Nephron (organoid): ENCODE data around the gene UNC13A.

Experiments used
- H3K27ac Mint-ChIP-seq, 3 experiments: 2 replicates each; pipeline ENCODE4 v1.8.0; 2020; ENCODE audit warnings: mixed read lengths in 3 of 3, mild to moderate bottlenecking in 2 of 3, moderate library complexity in 1 of 3
- H3K27me3 Mint-ChIP-seq: 2 replicates; pipeline ENCODE4 v1.8.0; 2021; ENCODE audit warnings: low read depth, mild to moderate bottlenecking, moderate library complexity, mixed read lengths
- H3K36me3 Mint-ChIP-seq: 2 replicates; pipeline ENCODE4 v1.8.0; 2020; ENCODE audit warnings: low read depth, mixed read lengths
- H3K4me1 Mint-ChIP-seq: 2 replicates; pipeline ENCODE4 v1.8.0; 2020; ENCODE audit warnings: mixed read lengths
- H3K4me3 Mint-ChIP-seq, 3 experiments: 2 replicates each; pipeline ENCODE4 v1.8.0; 2020; ENCODE audit warnings: mild to moderate bottlenecking in 3 of 3, mixed read lengths in 3 of 3, moderate library complexity in 2 of 3
- H3K9me3 Mint-ChIP-seq: 2 replicates; pipeline ENCODE4 v1.8.0; 2020; ENCODE audit warnings: mixed read lengths
- CTCF ChIP-seq, 3 experiments: fragments of 200-600 bp; sonication (generic); IDR thresholded peaks; one replicate each; pipeline ENCODE4 v1.5.0; 2021; ENCODE audit warnings: antibody characterized with exemption in 3 of 3; ENCODE audit not compliant: unreplicated experiment in 3 of 3

UNC13A gene

DNA sequence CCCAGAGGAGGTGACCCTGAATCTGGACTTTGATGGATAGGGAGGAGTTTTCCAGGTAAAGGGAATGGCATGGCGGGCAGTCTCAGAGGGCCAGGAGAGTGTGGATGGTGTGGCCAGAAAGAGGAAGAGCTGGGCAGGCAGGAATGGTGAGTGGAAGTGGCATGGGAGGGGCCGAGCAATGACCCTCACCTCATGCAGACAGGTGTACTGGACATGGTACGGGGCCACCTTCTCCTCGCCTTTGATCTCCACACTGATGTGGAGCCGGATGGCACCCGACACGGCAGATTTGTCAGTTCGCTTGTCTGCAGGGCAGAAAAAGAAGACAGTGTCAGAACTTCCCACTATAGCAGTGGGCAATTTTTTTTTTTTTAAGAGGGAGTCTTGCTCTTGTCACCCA, 45.5 kb downstream of the UNC13A start:
- no peaks in the 10 kb centered on the region for H3K36me3 Mint-ChIP-seq
- no peaks in the 10 kb centered on the region for H3K4me1 Mint-ChIP-seq
- no peaks in the 10 kb centered on the region for H3K9me3 Mint-ChIP-seq
- H3K27ac Mint-ChIP-seq: no peak overlapping the region
- H3K27me3 Mint-ChIP-seq: peaks cover 29% of the 10 kb centered on the region
- no peak for TF ChIP-seq CTCF (IDR thresholded peaks at IDR 0.05; ENCODE audit: unreplicated experiment in 3 of 3)
- H3K4me3 Mint-ChIP-seq: no peak overlapping the region

DNA sequence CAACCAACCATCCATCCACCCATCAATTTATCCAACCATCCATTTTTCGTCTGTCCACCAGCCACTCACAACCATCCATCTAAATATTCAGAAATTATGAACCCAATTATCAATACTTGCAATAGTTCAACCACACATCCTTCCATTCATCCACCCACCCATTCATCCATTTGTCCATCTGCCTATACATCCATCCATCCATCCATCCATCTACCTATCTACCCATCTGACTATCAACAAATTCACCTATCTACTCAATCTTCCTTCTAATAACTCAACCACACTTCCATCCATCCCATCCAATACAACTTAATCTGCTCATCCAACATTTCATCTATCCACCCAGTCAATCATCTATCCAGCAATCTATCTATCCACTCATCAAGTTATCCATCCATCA, 46.3 kb downstream of the UNC13A start:
- no peak for TF ChIP-seq CTCF (IDR thresholded peaks at IDR 0.05; ENCODE audit: unreplicated experiment in 3 of 3)
- Mint-ChIP-seq H3K9me3 (no peaks in the 10 kb centered on the region), H3K27me3 (peaks cover 26% of the 10 kb centered on the region), H3K27ac (no peak overlapping the region), H3K36me3 (no peaks in the 10 kb centered on the region), H3K4me3 (no peak overlapping the region), H3K4me1 (no peaks in the 10 kb centered on the region)

DNA sequence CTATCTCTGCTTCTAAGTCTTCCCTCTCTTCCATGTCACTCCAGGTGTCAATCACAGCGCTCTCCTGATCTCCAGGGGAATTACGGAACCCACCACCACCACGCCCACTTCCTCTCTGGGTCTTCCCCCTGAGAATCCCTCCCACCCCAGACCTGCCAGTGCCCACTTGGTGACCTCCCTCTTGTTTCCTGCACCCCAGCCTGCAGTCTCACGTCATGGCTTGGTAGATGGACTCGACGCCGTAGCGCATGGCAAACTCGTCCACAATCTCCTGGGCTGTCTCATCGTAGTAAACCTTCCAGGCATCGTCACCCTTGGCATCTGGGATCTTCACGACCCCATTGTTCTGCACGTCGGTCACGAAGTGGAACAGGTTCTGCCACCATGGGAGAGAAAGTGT, 47.0 kb downstream of the UNC13A start:
- TF ChIP-seq CTCF (IDR thresholded peaks at IDR 0.05; ENCODE audit: unreplicated experiment in 3 of 3): no peak
- H3K27me3 Mint-ChIP-seq: peaks cover 29% of the 10 kb centered on the region
- no peaks in the 10 kb centered on the region for H3K9me3 Mint-ChIP-seq
- H3K4me1 Mint-ChIP-seq: no peaks in the 10 kb centered on the region
- no peak overlapping the region for H3K27ac Mint-ChIP-seq
- H3K36me3 Mint-ChIP-seq: no peaks in the 10 kb centered on the region
- H3K4me3 Mint-ChIP-seq: no peak overlapping the region

GRCh38 chr19:17633700-17634099, 54.5 kb downstream of the UNC13A start:
- Mint-ChIP-seq H3K27ac (no peak overlapping the region), H3K4me1 (no peaks in the 10 kb centered on the region), H3K36me3 (no peaks in the 10 kb centered on the region), H3K27me3 (peaks cover 14% of the 10 kb centered on the region), H3K4me3 (no peak overlapping the region), H3K9me3 (no peaks in the 10 kb centered on the region)
- TF ChIP-seq CTCF (IDR thresholded peaks at IDR 0.05; ENCODE audit: unreplicated experiment in 3 of 3): no peak

GRCh38 chr19:17632577-17632976, 55.6 kb downstream of the UNC13A start:
- Mint-ChIP-seq H3K4me3 (no peak overlapping the region), H3K27me3 (peaks cover 14% of the 10 kb centered on the region), H3K9me3 (no peaks in the 10 kb centered on the region), H3K27ac (no peak overlapping the region), H3K4me1 (no peaks in the 10 kb centered on the region), H3K36me3 (no peaks in the 10 kb centered on the region)
- TF ChIP-seq CTCF (IDR thresholded peaks at IDR 0.05; ENCODE audit: unreplicated experiment in 3 of 3): no peak

DNA sequence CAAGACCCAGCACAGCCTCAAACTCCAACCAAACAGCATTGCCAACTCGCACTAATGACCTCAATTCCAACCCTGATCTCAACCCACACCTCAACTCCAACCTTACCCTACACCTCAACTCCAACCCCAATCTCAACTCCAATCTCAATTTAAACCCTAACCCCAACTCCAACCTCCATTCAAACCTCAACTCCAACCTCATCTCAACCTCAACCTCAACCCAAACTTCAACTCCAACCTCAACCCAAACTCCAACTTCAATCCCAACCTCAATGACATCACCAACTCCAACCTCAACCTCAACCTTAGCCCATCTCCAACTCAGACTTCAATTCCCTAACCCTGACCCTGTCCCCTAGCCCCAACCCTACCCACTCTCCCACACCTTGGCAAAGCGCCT, 58.4 kb downstream of the UNC13A start:
- Mint-ChIP-seq H3K36me3 (no peaks in the 10 kb centered on the region), H3K4me3 (no peak overlapping the region), H3K27me3 (no peaks in the 10 kb centered on the region), H3K4me1 (no peaks in the 10 kb centered on the region), H3K9me3 (no peaks in the 10 kb centered on the region), H3K27ac (no peak overlapping the region)
- no peak for TF ChIP-seq CTCF (IDR thresholded peaks at IDR 0.05; ENCODE audit: unreplicated experiment in 3 of 3)
